Fibroblast of lung (primary cell): ENCODE data around the gene WEE2.

Source experiments
- CTCF ChIP-seq, 2 donors: IDR thresholded peaks in 1 of 2; conservative IDR thresholded peaks in 1 of 2; 1 replicate in 1 of 2; 2 replicates in 1 of 2; pipeline ENCODE4 v1.5.1; 2011 to 2012; ENCODE audit warnings: low read length in 2 of 2, control low read depth in 1 of 2, inconsistent platforms in 1 of 2, low read depth in 1 of 2, mild to moderate bottlenecking in 1 of 2
- EZH2 ChIP-seq: IDR thresholded peaks from 2 replicates; pipeline ENCODE4 v1.5.1; 2012; ENCODE audit warnings: low read length, control low read depth, mild to moderate bottlenecking; ENCODE audit errors: missing control alignments

GRCh38 chr7:141666071-141666470 lies 42.1 kb upstream of the WEE2 start:
- no peak for TF ChIP-seq CTCF (conservative IDR thresholded peaks at IDR 0.05 in 1 of 2, IDR thresholded peaks at IDR 0.05 in 1 of 2; ENCODE audit: low read depth in 1 of 2, low read length in 2 of 2)
- no peak for TF ChIP-seq EZH2
